ENCODE data around the gene ZNF738. TPM values are rescaled to one million over a fixed set of nuclear protein-coding genes. Genes with fewer than 3 reads are reported as not detected.

Gene ZNF738
- total and polyA plus RNA-seq, 2 donors (not counting 1 experiment from before 2014, with no cell fraction given): 3.8 to 4.9 TPM

DNA sequence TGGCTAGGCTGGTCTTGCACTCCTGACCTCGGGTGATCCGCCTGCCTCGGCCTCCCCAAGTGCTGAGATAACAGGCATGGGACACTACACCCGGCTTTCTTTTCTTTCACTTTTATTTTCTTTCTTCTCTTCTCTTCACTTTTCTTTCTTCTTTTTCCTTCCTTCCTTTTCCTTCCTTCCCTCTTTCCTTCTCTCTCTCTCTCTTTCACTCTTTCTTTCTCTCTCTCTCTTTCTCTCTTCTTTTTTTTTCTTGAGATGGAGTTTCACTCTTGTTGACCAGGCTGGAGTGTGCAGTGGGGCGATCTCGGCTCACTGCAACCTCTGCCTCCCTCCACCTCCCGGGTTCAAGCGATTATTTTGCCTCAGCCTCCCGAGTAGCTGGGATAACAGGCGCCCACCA is 37.3 kb downstream of the ZNF738 start:
- no peak for TF ChIP-seq EZH2 (IDR thresholded peaks at IDR 0.05; ENCODE audit: low read length, missing control alignments)
- TF ChIP-seq, protein P1, sequence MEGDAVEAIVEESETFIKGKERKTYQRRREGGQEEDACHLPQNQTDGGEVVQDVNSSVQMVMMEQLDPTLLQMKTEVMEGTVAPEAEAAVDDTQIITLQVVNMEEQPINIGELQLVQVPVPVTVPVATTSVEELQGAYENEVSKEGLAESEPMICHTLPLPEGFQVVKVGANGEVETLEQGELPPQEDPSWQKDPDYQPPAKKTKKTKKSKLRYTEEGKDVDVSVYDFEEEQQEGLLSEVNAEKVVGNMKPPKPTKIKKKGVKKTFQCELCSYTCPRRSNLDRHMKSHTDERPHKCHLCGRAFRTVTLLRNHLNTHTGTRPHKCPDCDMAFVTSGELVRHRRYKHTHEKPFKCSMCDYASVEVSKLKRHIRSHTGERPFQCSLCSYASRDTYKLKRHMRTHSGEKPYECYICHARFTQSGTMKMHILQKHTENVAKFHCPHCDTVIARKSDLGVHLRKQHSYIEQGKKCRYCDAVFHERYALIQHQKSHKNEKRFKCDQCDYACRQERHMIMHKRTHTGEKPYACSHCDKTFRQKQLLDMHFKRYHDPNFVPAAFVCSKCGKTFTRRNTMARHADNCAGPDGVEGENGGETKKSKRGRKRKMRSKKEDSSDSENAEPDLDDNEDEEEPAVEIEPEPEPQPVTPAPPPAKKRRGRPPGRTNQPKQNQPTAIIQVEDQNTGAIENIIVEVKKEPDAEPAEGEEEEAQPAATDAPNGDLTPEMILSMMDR (conservative IDR thresholded peaks at IDR 0.05 in 1 of 2, IDR thresholded peaks at IDR 0.05 in 1 of 2; ENCODE audit: low read depth in 1 of 2, low read length in 2 of 2): no peak
- Histone ChIP-seq H2AFZ (ENCODE audit: low read length) (no peak overlapping the region), H3K27ac (ENCODE audit: insufficient read depth, low read length) (no peak overlapping the region), H3K36me3 (ENCODE audit: control insufficient read depth, insufficient read depth, low read length) (no peaks in the 10 kb centered on the region), H3K9me3 (ENCODE audit: control insufficient read depth, insufficient read depth, low read depth, low read length) (no peaks in the 10 kb centered on the region), H3K4me2 (ENCODE audit: extremely low read depth, insufficient read depth, low read length) (no peak overlapping the region), H3K4me1 (ENCODE audit: control insufficient read depth, extremely low read depth, insufficient read depth, low read length) (no peaks in the 10 kb centered on the region), H3K79me2 (ENCODE audit: control insufficient read depth, insufficient read depth, low read length) (peaks cover 9% of the 10 kb centered on the region), H3K9ac (ENCODE audit: insufficient read depth, low read length) (no peak overlapping the region), H3K4me3 (replicated peaks in 1 of 4; ENCODE audit: control extremely low read depth in 1 of 4, insufficient read depth in 1 of 4, low read depth in 3 of 4, low read length in 4 of 4) (no peak overlapping the region), H3K27me3 (ENCODE audit: control insufficient read depth, insufficient read depth, low read length) (no peaks in the 10 kb centered on the region), H4K20me1 (ENCODE audit: control insufficient read depth, extremely low read depth, insufficient read depth, low read length) (no peaks in the 10 kb centered on the region)
- DNase-seq (ENCODE audit: low read depth in 2 of 2): no peak

GRCh38 chr19:21396893-21397572 is 38.2 kb downstream of the ZNF738 start, which contains the start of gene ZNF493:
Gene ZNF493 (plus strand): TSS chr19:21397133. CDS start chr19:21397238, 105 bp downstream.
- Histone ChIP-seq H2AFZ (ENCODE audit: low read length) (peak within 1 kb of the TSS; percentile 100), H3K36me3 (ENCODE audit: control insufficient read depth, insufficient read depth, low read length) (no peaks in the 10 kb centered on the region), H3K27ac (ENCODE audit: insufficient read depth, low read length) (peak within 1 kb of the TSS; percentile 85), H3K4me1 (ENCODE audit: control insufficient read depth, extremely low read depth, insufficient read depth, low read length) (no peaks in the 10 kb centered on the region), H3K9me3 (ENCODE audit: control insufficient read depth, insufficient read depth, low read depth, low read length) (no peaks in the 10 kb centered on the region), H3K9ac (ENCODE audit: insufficient read depth, low read length) (peak within 1 kb of the TSS; percentile 82), H3K4me2 (ENCODE audit: extremely low read depth, insufficient read depth, low read length) (peak within 1 kb of the TSS; percentile 71), H3K79me2 (ENCODE audit: control insufficient read depth, insufficient read depth, low read length) (peaks cover 9% of the 10 kb centered on the region), H3K4me3 (replicated peaks in 1 of 4; ENCODE audit: control extremely low read depth in 1 of 4, insufficient read depth in 1 of 4, low read depth in 3 of 4, low read length in 4 of 4) (peak within 1 kb of the TSS; percentile 88 to 98 (median 96)), H4K20me1 (ENCODE audit: control insufficient read depth, extremely low read depth, insufficient read depth, low read length) (no peaks in the 10 kb centered on the region), H3K27me3 (ENCODE audit: control insufficient read depth, insufficient read depth, low read length) (no peaks in the 10 kb centered on the region)
- no peak for TF ChIP-seq EZH2 (IDR thresholded peaks at IDR 0.05; ENCODE audit: low read length, missing control alignments)
- peak; percentile 93 to 94 for DNase-seq (ENCODE audit: low read depth in 2 of 2)

- peak; percentile 0 to 15 for DNase-seq (ENCODE audit: low read depth in 2 of 2)
- no peaks in the 10 kb centered on the region for H3K4me1 ChIP-seq (ENCODE audit: control insufficient read depth, extremely low read depth, insufficient read depth, low read length)
- peaks cover 9% of the 10 kb centered on the region for H3K79me2 ChIP-seq (ENCODE audit: control insufficient read depth, insufficient read depth, low read length)
- H3K4me2 ChIP-seq (ENCODE audit: extremely low read depth, insufficient read depth, low read length): no peak overlapping the region
- no peak overlapping the region for H3K9ac ChIP-seq (ENCODE audit: insufficient read depth, low read length)
- H3K36me3 ChIP-seq (ENCODE audit: control insufficient read depth, insufficient read depth, low read length): no peaks in the 10 kb centered on the region
- no peak overlapping the region for H3K4me3 ChIP-seq (replicated peaks in 1 of 4; ENCODE audit: control extremely low read depth in 1 of 4, insufficient read depth in 1 of 4, low read depth in 3 of 4, low read length in 4 of 4)
- no peaks in the 10 kb centered on the region for H3K9me3 ChIP-seq (ENCODE audit: control insufficient read depth, insufficient read depth, low read depth, low read length)
- H3K27ac ChIP-seq (ENCODE audit: insufficient read depth, low read length): no peak overlapping the region
- H4K20me1 ChIP-seq (ENCODE audit: control insufficient read depth, extremely low read depth, insufficient read depth, low read length): no peaks in the 10 kb centered on the region
- no peaks in the 10 kb centered on the region for H3K27me3 ChIP-seq (ENCODE audit: control insufficient read depth, insufficient read depth, low read length)
- no peak overlapping the region for H2AFZ ChIP-seq (ENCODE audit: low read length)
- TF ChIP-seq EZH2 (IDR thresholded peaks at IDR 0.05; ENCODE audit: low read length, missing control alignments): no peak
- TF ChIP-seq, protein P1 (conservative IDR thresholded peaks at IDR 0.05 in 1 of 2, IDR thresholded peaks at IDR 0.05 in 1 of 2; ENCODE audit: low read depth in 1 of 2, low read length in 2 of 2): no peak
Measured at GRCh38 chr19:21398851-21399250, 40.1 kb downstream of the ZNF738 start.

Measured in fibroblast of lung (primary cell).